IMR-90 (cell line): Measurements from ENCODE around the gene CCDC83.
"Not testable (repeated sequence)": the region's sequence is repeated elsewhere in the genome, so short reads cannot be mapped to it uniquely, and the experiment has no call there.

Experiments used
- POLR2A ChIP-seq: IDR thresholded peaks from 2 replicates; pipeline ENCODE4 v1.6.1; 2012; ENCODE audit warnings: mild to moderate bottlenecking, low read depth, low read length
- SMC3 ChIP-seq: fragments of 150-350 bp; IDR thresholded peaks from 2 replicates; pipeline ENCODE4 v1.6.1; 2016; ENCODE audit warnings: low read depth, mild to moderate bottlenecking, antibody characterized with exemption, low read length, moderate library complexity
- TF ChIP-seq, protein P1 (sequence below): conservative IDR thresholded peaks from 2 replicates; pipeline ENCODE4 v1.5.1; 2012; ENCODE audit warnings: mild to moderate bottlenecking, low read depth, low read length, improper control_type of control experiment
- TF ChIP-seq, protein P2 (sequence below): fragments of 150-350 bp; IDR thresholded peaks from 2 replicates; pipeline ENCODE4 v1.6.1; 2016; ENCODE audit warnings: low read depth, mild to moderate bottlenecking, low read length, moderate library complexity, borderline replicate concordance

DNA sequence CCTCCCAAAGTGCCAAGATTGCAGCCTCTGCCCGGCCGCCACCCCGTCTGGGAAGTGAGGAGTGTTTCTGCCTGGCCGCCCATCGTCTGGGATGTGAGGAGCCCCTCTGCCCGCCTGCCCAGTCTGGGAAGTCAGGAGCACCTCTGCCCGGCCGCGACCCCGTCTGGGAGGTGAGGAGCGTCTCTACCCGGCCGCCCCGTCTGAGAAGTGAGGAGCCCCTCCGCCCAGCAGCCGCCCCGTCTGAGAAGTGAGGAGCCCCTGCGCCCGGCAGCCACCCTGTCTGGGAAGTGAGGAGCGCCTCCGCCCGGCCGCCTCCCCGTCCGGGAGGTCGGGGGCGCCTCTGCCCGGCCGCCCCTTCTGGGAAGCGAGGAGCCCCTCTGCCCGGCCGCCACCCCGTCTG, 2.4 kb upstream of the CCDC83 start:
- TF ChIP-seq, protein P1, sequence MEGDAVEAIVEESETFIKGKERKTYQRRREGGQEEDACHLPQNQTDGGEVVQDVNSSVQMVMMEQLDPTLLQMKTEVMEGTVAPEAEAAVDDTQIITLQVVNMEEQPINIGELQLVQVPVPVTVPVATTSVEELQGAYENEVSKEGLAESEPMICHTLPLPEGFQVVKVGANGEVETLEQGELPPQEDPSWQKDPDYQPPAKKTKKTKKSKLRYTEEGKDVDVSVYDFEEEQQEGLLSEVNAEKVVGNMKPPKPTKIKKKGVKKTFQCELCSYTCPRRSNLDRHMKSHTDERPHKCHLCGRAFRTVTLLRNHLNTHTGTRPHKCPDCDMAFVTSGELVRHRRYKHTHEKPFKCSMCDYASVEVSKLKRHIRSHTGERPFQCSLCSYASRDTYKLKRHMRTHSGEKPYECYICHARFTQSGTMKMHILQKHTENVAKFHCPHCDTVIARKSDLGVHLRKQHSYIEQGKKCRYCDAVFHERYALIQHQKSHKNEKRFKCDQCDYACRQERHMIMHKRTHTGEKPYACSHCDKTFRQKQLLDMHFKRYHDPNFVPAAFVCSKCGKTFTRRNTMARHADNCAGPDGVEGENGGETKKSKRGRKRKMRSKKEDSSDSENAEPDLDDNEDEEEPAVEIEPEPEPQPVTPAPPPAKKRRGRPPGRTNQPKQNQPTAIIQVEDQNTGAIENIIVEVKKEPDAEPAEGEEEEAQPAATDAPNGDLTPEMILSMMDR, result not testable (repeated sequence)
- TF ChIP-seq POLR2A, SMC3: not testable (repeated sequence)
- TF ChIP-seq, protein P2, sequence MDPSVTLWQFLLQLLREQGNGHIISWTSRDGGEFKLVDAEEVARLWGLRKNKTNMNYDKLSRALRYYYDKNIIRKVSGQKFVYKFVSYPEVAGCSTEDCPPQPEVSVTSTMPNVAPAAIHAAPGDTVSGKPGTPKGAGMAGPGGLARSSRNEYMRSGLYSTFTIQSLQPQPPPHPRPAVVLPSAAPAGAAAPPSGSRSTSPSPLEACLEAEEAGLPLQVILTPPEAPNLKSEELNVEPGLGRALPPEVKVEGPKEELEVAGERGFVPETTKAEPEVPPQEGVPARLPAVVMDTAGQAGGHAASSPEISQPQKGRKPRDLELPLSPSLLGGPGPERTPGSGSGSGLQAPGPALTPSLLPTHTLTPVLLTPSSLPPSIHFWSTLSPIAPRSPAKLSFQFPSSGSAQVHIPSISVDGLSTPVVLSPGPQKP, result not testable (repeated sequence)
